ENCODE data around the gene ZNF688. TPM values are rescaled to one million over a fixed set of nuclear protein-coding genes. Genes with fewer than 3 reads are reported as not detected.
"Not testable (repeated sequence)": the region's sequence is repeated elsewhere in the genome, so short reads cannot be mapped to it uniquely, and the experiment has no call there.

ZNF688 gene
- total RNA-seq, 3 donors from 2014 or later (not counting 1 experiment from before 2014, with no cell fraction given): 10.1 to 16.9 (median 16.5) TPM

DNA sequence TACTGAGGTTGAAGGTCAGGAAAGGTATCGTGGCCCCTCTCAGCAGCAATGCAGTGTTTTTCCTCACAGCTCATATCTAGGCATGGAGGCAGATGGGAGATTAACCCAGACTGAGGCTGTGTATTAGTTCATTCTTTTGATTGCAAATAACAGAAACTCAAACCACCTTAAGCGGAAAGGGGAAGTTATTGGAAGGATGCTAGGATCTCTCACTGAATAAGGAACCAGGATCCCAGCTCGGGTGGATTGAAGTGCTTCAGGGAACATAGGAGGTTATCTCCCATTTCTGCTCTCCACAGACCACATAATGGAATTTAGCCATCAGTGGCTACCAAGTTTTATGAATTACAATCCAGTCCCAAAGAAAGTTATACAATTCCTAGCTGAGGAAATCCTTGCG lies 30.5 kb upstream of the ZNF688 start:
- ATAC-seq (no peak), DNase-seq (no peak)
- Mint-ChIP-seq H3K4me3 (no peak overlapping the region), H3K27me3 (ENCODE audit: low read depth in 2 of 2) (no peaks in the 10 kb centered on the region), H3K4me1 (no peaks in the 10 kb centered on the region), H3K27ac (no peak overlapping the region), H3K9me3 (no peaks in the 10 kb centered on the region), H3K36me3 (no peaks in the 10 kb centered on the region)
- no peaks in the 10 kb centered on the region for H3K9me3 ChIP-seq (ENCODE audit: control insufficient read depth, insufficient read depth, low read length)
- no peak overlapping the region for H3K27ac ChIP-seq (ENCODE audit: low read length)
- intact Hi-C loops (cut with micrococcal nuclease): no loop called here
- WGBS (ENCODE audit: insufficient coverage): 79% methylated on average over 4 of the region's 4 CpGs
- peaks cover 3% of the 10 kb centered on the region for H3K4me1 ChIP-seq (ENCODE audit: control insufficient read depth, insufficient read depth, low read length)
- H3K4me3 ChIP-seq (ENCODE audit: low read length): no peak overlapping the region
- no peaks in the 10 kb centered on the region for H3K27me3 ChIP-seq (ENCODE audit: control insufficient read depth, insufficient read depth, low read length)
- TF ChIP-seq, protein P1, sequence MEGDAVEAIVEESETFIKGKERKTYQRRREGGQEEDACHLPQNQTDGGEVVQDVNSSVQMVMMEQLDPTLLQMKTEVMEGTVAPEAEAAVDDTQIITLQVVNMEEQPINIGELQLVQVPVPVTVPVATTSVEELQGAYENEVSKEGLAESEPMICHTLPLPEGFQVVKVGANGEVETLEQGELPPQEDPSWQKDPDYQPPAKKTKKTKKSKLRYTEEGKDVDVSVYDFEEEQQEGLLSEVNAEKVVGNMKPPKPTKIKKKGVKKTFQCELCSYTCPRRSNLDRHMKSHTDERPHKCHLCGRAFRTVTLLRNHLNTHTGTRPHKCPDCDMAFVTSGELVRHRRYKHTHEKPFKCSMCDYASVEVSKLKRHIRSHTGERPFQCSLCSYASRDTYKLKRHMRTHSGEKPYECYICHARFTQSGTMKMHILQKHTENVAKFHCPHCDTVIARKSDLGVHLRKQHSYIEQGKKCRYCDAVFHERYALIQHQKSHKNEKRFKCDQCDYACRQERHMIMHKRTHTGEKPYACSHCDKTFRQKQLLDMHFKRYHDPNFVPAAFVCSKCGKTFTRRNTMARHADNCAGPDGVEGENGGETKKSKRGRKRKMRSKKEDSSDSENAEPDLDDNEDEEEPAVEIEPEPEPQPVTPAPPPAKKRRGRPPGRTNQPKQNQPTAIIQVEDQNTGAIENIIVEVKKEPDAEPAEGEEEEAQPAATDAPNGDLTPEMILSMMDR (IDR thresholded peaks at IDR 0.05): no peak
- peaks cover 26% of the 10 kb centered on the region for H3K36me3 ChIP-seq (ENCODE audit: control insufficient read depth, insufficient read depth, low read length)

- peaks cover 26% of the 10 kb centered on the region for H3K36me3 ChIP-seq (ENCODE audit: control insufficient read depth, insufficient read depth, low read length)
- peaks cover 3% of the 10 kb centered on the region for H3K4me1 ChIP-seq (ENCODE audit: control insufficient read depth, insufficient read depth, low read length)
- ATAC-seq (no peak), DNase-seq (no peak)
- Mint-ChIP-seq H3K27me3 (ENCODE audit: low read depth in 2 of 2) (no peaks in the 10 kb centered on the region), H3K36me3 (no peaks in the 10 kb centered on the region), H3K4me1 (no peaks in the 10 kb centered on the region), H3K27ac (no peak overlapping the region), H3K9me3 (no peaks in the 10 kb centered on the region), H3K4me3 (no peak overlapping the region)
- H3K27me3 ChIP-seq (ENCODE audit: control insufficient read depth, insufficient read depth, low read length): no peaks in the 10 kb centered on the region
- intact Hi-C loops (cut with micrococcal nuclease): no loop called here
- H3K4me3 ChIP-seq (ENCODE audit: low read length): no peak overlapping the region
- TF ChIP-seq, protein P1 (IDR thresholded peaks at IDR 0.05): no peak
- 94% methylated on average over 2 of the region's 2 CpGs for WGBS (ENCODE audit: insufficient coverage)
- no peak overlapping the region for H3K27ac ChIP-seq (ENCODE audit: low read length)
- no peaks in the 10 kb centered on the region for H3K9me3 ChIP-seq (ENCODE audit: control insufficient read depth, insufficient read depth, low read length)
Measured at GRCh38 chr16:30600929-30601328, 29.4 kb upstream of the ZNF688 start.

DNA sequence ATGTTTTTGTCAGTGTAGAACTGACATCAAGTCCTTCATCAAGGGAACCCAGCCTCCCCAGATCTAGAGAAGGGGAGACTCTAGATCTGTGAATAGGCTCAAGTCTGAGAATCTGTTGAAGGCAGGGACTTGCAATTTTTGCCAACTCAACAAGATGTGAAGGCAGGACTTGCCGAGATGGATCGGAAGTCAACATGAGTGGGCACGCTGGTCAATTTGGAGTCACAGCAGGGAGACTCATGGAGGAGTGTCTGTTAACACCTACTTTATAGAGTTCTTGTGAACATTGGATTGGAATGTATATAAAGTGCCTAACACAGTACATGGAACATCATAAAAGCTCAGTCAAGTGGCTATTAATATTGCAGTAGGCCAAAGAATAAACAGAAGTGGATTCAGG lies 28.7 kb upstream of the ZNF688 start:
- Mint-ChIP-seq H3K9me3 (no peaks in the 10 kb centered on the region), H3K27ac (no peak overlapping the region), H3K27me3 (ENCODE audit: low read depth in 2 of 2) (no peaks in the 10 kb centered on the region), H3K4me1 (no peaks in the 10 kb centered on the region), H3K4me3 (no peak overlapping the region), H3K36me3 (no peaks in the 10 kb centered on the region)
- peaks cover 3% of the 10 kb centered on the region for H3K4me1 ChIP-seq (ENCODE audit: control insufficient read depth, insufficient read depth, low read length)
- no peak overlapping the region for H3K27ac ChIP-seq (ENCODE audit: low read length)
- ATAC-seq (no peak), DNase-seq (no peak)
- whole genome bisulfite sequencing (ENCODE audit: insufficient coverage): 98% methylated on average over 3 of the region's 3 CpGs
- no peak overlapping the region for H3K4me3 ChIP-seq (ENCODE audit: low read length)
- peaks cover 24% of the 10 kb centered on the region for H3K36me3 ChIP-seq (ENCODE audit: control insufficient read depth, insufficient read depth, low read length)
- intact Hi-C loops (cut with micrococcal nuclease): no loop called here
- H3K9me3 ChIP-seq (ENCODE audit: control insufficient read depth, insufficient read depth, low read length): no peaks in the 10 kb centered on the region
- no peaks in the 10 kb centered on the region for H3K27me3 ChIP-seq (ENCODE audit: control insufficient read depth, insufficient read depth, low read length)
- TF ChIP-seq, protein P1 (IDR thresholded peaks at IDR 0.05): no peak

- no peak for DNase-seq
- H3K9me3 ChIP-seq (ENCODE audit: control insufficient read depth, insufficient read depth, low read length): no peaks in the 10 kb centered on the region
- Mint-ChIP-seq H3K4me3 (no peak overlapping the region), H3K4me1 (no peaks in the 10 kb centered on the region), H3K27ac (no peak overlapping the region), H3K27me3 (ENCODE audit: low read depth in 2 of 2) (no peaks in the 10 kb centered on the region), H3K9me3 (no peaks in the 10 kb centered on the region), H3K36me3 (no peaks in the 10 kb centered on the region)
- H3K36me3 ChIP-seq (ENCODE audit: control insufficient read depth, insufficient read depth, low read length): no peaks in the 10 kb centered on the region
- H3K4me1 ChIP-seq (ENCODE audit: control insufficient read depth, insufficient read depth, low read length): no peaks in the 10 kb centered on the region
- WGBS (ENCODE audit: insufficient coverage): 100% methylated on average over 3 of the region's 4 CpGs
- no peak for ATAC-seq
- no peak overlapping the region for H3K4me3 ChIP-seq (ENCODE audit: low read length)
- no peak overlapping the region for H3K27ac ChIP-seq (ENCODE audit: low read length)
- TF ChIP-seq, protein P1 (IDR thresholded peaks at IDR 0.05): no peak
- H3K27me3 ChIP-seq (ENCODE audit: control insufficient read depth, insufficient read depth, low read length): no peaks in the 10 kb centered on the region
- intact Hi-C loops (cut with micrococcal nuclease): no loop called here
Measured at GRCh38 chr16:30592871-30593270, 21.4 kb upstream of the ZNF688 start.

GRCh38 chr16:30590869-30591268 lies 19.4 kb upstream of the ZNF688 start:
- H3K4me3 Mint-ChIP-seq; H3K27ac Mint-ChIP-seq; H3K36me3 Mint-ChIP-seq; H3K27ac ChIP-seq (ENCODE audit: low read length); ATAC-seq; H3K9me3 ChIP-seq (ENCODE audit: control insufficient read depth, insufficient read depth, low read length); H3K36me3 ChIP-seq (ENCODE audit: control insufficient read depth, insufficient read depth, low read length); H3K4me1 ChIP-seq (ENCODE audit: control insufficient read depth, insufficient read depth, low read length); H3K9me3 Mint-ChIP-seq; DNase-seq; H3K27me3 ChIP-seq (ENCODE audit: control insufficient read depth, insufficient read depth, low read length); H3K4me3 ChIP-seq (ENCODE audit: low read length); H3K4me1 Mint-ChIP-seq; intact Hi-C loops (cut with micrococcal nuclease); H3K27me3 Mint-ChIP-seq (ENCODE audit: low read depth in 2 of 2): not testable (repeated sequence)
- 97% methylated on average over 6 of the region's 9 CpGs for WGBS (ENCODE audit: insufficient coverage)
